H1 (cell line): Measurements from ENCODE around the gene NSUN2.

ENCODE experiments used
- CREB1 ChIP-seq: IDR thresholded peaks from 2 replicates; pipeline ENCODE4 v1.6.1; 2012; ENCODE audit warnings: inconsistent platforms
- CTCF ChIP-seq, 3 experiments: IDR thresholded peaks; 1 replicate in 2 of 3; 2 replicates in 1 of 3; pipeline versions ENCODE4 v1.5.1 to v1.6.1; 2011; ENCODE audit warnings: low read length in 3 of 3, mild to moderate bottlenecking in 3 of 3, inconsistent platforms in 2 of 3, low read depth in 1 of 3, moderate library complexity in 1 of 3; ENCODE audit not compliant: insufficient read depth in 1 of 3; ENCODE audit errors: control extremely low read depth in 1 of 3
- GABPA ChIP-seq: IDR thresholded peaks from 2 replicates; pipeline ENCODE4 v1.6.1; 2011; ENCODE audit warnings: mild to moderate bottlenecking, low read length, moderate library complexity, borderline replicate concordance; ENCODE audit not compliant: insufficient read depth
- POLR2A ChIP-seq, 2 experiments: IDR thresholded peaks; 1 replicate in 1 of 2; 2 replicates in 1 of 2; pipeline ENCODE4 v1.6.1; 2011; ENCODE audit warnings: low read depth in 2 of 2, low read length in 2 of 2, mild to moderate bottlenecking in 2 of 2; ENCODE audit errors: control extremely low read depth in 1 of 2
- TAF1 ChIP-seq: IDR thresholded peaks from 2 replicates; pipeline ENCODE4 v1.6.1; 2011; ENCODE audit warnings: mild to moderate bottlenecking, low read depth, low read length

DNA sequence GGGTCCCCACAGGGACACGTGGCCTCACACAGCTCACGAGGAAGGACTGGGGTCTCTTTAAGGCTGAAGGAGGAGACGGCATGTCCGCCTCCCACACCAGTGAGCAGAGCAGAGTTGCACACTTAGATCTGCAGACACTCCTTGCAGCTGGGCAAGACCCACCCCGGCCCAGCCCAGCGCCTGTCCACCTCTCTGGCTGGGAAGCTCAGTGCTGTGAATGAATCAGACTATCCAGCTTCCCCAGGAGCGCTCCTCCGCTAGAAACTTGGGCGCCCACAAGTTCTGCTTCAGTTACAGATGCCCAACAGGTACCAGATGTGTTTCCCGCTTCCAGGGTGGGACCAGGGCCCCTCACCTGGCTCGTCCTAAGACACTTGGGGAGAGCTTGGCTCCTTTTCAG is 78.9 kb downstream of the NSUN2 start:
- TF ChIP-seq CTCF (IDR thresholded peaks at IDR 0.05; ENCODE audit: control extremely low read depth in 1 of 3, insufficient read depth in 1 of 3, low read depth in 1 of 3, low read length in 3 of 3) (no peak), POLR2A (IDR thresholded peaks at IDR 0.05; ENCODE audit: control extremely low read depth in 1 of 2, low read depth in 2 of 2, low read length in 2 of 2) (no peak), TAF1 (no peak), CREB1 (no peak), GABPA (no peak)
